ENCODE measurements around the gene ODC1.

ODC1 gene

GRCh38 chr2:10397878-10398277 lies 50.2 kb downstream of the ODC1 start:
- no peak for DNase-seq

GRCh38 chr2:10397297-10397875 lies 50.7 kb downstream of the ODC1 start:
- no peak for DNase-seq

GRCh38 chr2:10396464-10396863 lies 51.7 kb downstream of the ODC1 start:
- no peak for DNase-seq

- no peak for DNase-seq
These were observed 52.2 kb downstream of the ODC1 start for GRCh38 chr2:10395893-10396292.

- DNase-seq: no peak
These were observed 54.5 kb downstream of the ODC1 start for GRCh38 chr2:10393640-10393982.

GRCh38 chr2:10392951-10393639 lies 55.0 kb downstream of the ODC1 start:
- no peak for DNase-seq

GRCh38 chr2:10392548-10392947 lies 55.6 kb downstream of the ODC1 start:
- DNase-seq: no peak

- no peak for DNase-seq
These were observed 56.0 kb downstream of the ODC1 start for GRCh38 chr2:10392100-10392499.

GRCh38 chr2:10390369-10390801 lies 57.7 kb downstream of the ODC1 start:
- DNase-seq: no peak
